Vagina (tissue), 2 donors: ENCODE data around the gene IGF2BP3.

Experiments
- POLR2AphosphoS5 ChIP-seq, 2 donors: sonication (generic); formaldehyde crosslinking; IDR thresholded peaks; one replicate each; pipeline ENCODE4 v1.9.0; 2017; ENCODE audit warnings: antibody characterized with exemption in 2 of 2, mild to moderate bottlenecking in 2 of 2, low read depth in 1 of 2; ENCODE audit not compliant: insufficient read depth in 1 of 2
- TF ChIP-seq, protein P1 (sequence below), 3 experiments: fragments of 450-650 bp in 2 of 3; fragments of 200-600 bp in 1 of 3; sonication (generic) in 1 of 3; IDR thresholded peaks; one replicate each; pipeline ENCODE4 v1.5.1; 2017 to 2019; ENCODE audit warnings: antibody characterized with exemption in 3 of 3, mild to moderate bottlenecking in 2 of 3, moderate library complexity in 2 of 3

- no peak for TF ChIP-seq POLR2AphosphoS5 (IDR thresholded peaks at IDR 0.05; ENCODE audit: insufficient read depth in 1 of 2, low read depth in 1 of 2)
- TF ChIP-seq, protein P1, sequence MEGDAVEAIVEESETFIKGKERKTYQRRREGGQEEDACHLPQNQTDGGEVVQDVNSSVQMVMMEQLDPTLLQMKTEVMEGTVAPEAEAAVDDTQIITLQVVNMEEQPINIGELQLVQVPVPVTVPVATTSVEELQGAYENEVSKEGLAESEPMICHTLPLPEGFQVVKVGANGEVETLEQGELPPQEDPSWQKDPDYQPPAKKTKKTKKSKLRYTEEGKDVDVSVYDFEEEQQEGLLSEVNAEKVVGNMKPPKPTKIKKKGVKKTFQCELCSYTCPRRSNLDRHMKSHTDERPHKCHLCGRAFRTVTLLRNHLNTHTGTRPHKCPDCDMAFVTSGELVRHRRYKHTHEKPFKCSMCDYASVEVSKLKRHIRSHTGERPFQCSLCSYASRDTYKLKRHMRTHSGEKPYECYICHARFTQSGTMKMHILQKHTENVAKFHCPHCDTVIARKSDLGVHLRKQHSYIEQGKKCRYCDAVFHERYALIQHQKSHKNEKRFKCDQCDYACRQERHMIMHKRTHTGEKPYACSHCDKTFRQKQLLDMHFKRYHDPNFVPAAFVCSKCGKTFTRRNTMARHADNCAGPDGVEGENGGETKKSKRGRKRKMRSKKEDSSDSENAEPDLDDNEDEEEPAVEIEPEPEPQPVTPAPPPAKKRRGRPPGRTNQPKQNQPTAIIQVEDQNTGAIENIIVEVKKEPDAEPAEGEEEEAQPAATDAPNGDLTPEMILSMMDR (IDR thresholded peaks at IDR 0.05): no peak
Observed at GRCh38 chr7:23396222-23397015, 73.9 kb downstream of the IGF2BP3 start.
